NCI-H82 (cell line): ENCODE measurements around the gene IGF1R.

Experiments
- DNase-seq: peaks from one replicate; lab custom pipeline; 2025; lab: John Stamatoyannopoulos, UW

IGF1R gene

GRCh38 chr15:98887976-98888375 is 239.6 kb downstream of the IGF1R start:
- DNase-seq: peak; percentile 76

GRCh38 chr15:98888820-98889479 is 240.6 kb downstream of the IGF1R start:
- no peak for DNase-seq

GRCh38 chr15:98889930-98890695 is 241.8 kb downstream of the IGF1R start:
- DNase-seq: no peak

GRCh38 chr15:98891301-98891700 is 243.0 kb downstream of the IGF1R start:
- no peak for DNase-seq

- no peak for DNase-seq
Observed at GRCh38 chr15:98893401-98893800, 245.1 kb downstream of the IGF1R start.

GRCh38 chr15:98894312-98894711 is 246.0 kb downstream of the IGF1R start:
- no peak for DNase-seq

GRCh38 chr15:98896002-98896721 is 247.8 kb downstream of the IGF1R start:
- no peak for DNase-seq

GRCh38 chr15:98896802-98897732 is 248.7 kb downstream of the IGF1R start:
- no peak for DNase-seq

- DNase-seq: no peak
Observed at GRCh38 chr15:98898122-98898521, 249.8 kb downstream of the IGF1R start.

GRCh38 chr15:98899272-98900021 is 251.1 kb downstream of the IGF1R start:
- no peak for DNase-seq

- DNase-seq: no peak
Observed at GRCh38 chr15:98900356-98900755, 252.0 kb downstream of the IGF1R start.

- DNase-seq: no peak
Observed at GRCh38 chr15:98901434-98902072, 253.2 kb downstream of the IGF1R start.

- DNase-seq: no peak
Observed at GRCh38 chr15:98902931-98903330, 254.6 kb downstream of the IGF1R start.

- no peak for DNase-seq
Observed at GRCh38 chr15:98903377-98904018, 255.2 kb downstream of the IGF1R start.

- peak; percentile 67 for DNase-seq
Observed at GRCh38 chr15:98904544-98904943, 256.2 kb downstream of the IGF1R start.

GRCh38 chr15:98905963-98906711 is 257.8 kb downstream of the IGF1R start:
- no peak for DNase-seq

- no peak for DNase-seq
Observed at GRCh38 chr15:98906712-98907083, 258.4 kb downstream of the IGF1R start.

- no peak for DNase-seq
Observed at GRCh38 chr15:98907927-98908471, 259.7 kb downstream of the IGF1R start.
